Endothelial cell of umbilical vein (primary cell): ENCODE data around the gene LTBP2.

Experiments used
- CTCF ChIP-seq, 2 donors: IDR thresholded peaks; 1 replicate in 1 of 2; 2 replicates in 1 of 2; pipeline ENCODE4 v1.5.1; 2011; ENCODE audit warnings: low read length in 2 of 2, mild to moderate bottlenecking in 2 of 2, moderate library complexity in 2 of 2, control low read depth in 1 of 2, inconsistent platforms in 1 of 2, low read depth in 1 of 2; ENCODE audit not compliant: insufficient read depth in 1 of 2; ENCODE audit errors: extremely low read depth in 1 of 2
- EZH2 ChIP-seq: IDR thresholded peaks from 2 replicates; pipeline ENCODE4 v1.6.1; 2012; ENCODE audit warnings: borderline replicate concordance, low read depth, mild to moderate bottlenecking, moderate library complexity, low read length, inconsistent platforms; ENCODE audit not compliant: severe bottlenecking
- POLR2A ChIP-seq: IDR thresholded peaks from 2 replicates; pipeline ENCODE4 v1.6.1; 2012; ENCODE audit warnings: low read depth, mild to moderate bottlenecking, control low read depth, low read length

- TF ChIP-seq CTCF (IDR thresholded peaks at IDR 0.05; ENCODE audit: extremely low read depth in 1 of 2, insufficient read depth in 1 of 2, low read depth in 1 of 2, low read length in 2 of 2) (no peak), POLR2A (no peak), EZH2 (no peak)
These were observed 60.3 kb downstream of the LTBP2 start for GRCh38 chr14:74551431-74552371.
